Erythroblast (primary cell): ENCODE measurements around the gene S100A11.

ENCODE experiments used
- GATA1 ChIP-seq: IDR thresholded peaks from 2 replicates; pipeline ENCODE4 v1.6.1; 2011; ENCODE audit warnings: low read depth, mild to moderate bottlenecking, control low read depth, low read length, moderate library complexity
- POLR2A ChIP-seq: IDR thresholded peaks from 2 replicates; pipeline ENCODE4 v1.6.1; 2011; ENCODE audit warnings: mild to moderate bottlenecking, low read length

DNA sequence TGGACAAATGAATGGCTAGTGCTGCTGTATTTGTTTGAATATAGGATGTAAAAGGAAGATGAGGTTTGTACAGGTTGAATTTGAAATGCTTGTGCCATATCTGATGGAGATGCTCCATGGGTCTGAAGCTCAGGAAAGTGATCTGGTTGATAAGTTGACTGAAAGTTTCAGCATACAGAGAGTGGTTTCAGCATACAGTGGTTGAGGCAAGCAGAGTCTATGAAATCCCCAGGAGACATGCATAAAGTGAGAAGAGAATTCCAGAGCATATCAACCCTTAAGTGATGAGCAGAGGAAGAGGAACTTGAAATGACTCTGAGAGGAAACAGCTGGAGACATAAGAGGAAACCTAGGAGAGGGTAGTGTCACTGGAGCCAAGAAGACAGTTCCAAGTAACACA lies 30.3 kb upstream of the S100A11 start:
- TF ChIP-seq POLR2A (no peak), GATA1 (no peak)
